ENCODE data around the gene GGACT.

The GGACT gene

DNA sequence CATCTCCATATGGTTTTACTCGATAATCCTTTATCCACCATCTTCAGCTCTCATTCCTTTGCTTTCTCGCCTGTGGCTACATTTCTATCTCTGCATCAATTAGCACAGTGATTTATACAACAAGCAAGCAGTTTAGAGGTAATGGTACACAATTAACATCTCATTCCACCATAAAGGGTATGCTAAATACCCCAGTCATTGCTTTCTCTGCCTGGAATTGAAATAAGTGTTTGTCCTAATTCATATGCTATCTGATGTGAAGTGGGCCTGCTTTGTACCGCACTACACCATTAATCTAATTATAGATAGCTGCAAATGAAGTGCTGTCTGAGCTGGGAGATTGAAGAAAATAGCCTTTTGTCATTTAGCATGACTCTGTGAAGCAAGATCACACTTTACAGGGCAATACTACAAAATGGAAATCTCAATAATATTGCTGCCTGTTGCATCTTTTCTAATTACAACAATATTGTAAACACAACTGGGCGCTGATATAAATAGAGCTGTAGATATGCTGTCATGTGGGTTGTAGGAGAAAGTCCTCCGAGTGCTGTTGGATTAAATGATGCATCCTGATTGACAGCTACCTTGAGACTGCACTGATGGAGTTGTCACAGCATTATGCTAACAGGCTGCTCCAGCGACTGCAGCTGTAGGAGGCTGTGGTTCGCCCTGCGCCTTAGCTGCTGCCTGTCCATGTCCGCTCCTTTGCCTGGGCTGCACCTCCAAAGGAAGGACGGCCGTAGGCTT lies 78.2 kb downstream of the GGACT start:
- peak; percentile 77 for DNase-seq

DNA sequence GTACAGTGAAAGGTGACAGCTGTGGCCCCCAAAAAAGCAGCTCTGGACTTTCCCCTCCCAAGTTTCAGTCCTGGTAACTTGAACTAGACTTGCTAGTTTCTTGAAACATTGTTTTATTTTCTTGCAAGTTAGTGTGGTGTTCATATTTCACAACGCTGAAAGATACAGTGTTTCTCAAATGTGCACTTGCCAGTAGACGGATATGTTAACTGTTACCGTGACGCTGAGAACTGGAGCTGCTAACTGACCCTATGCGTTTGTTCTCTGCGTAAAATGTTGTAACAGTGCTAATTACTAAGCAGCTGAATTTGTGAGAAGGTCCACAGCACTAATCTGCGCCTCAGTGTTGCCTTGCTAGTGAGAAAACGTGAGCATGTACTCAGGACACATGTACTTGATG lies 79.6 kb downstream of the GGACT start:
- no peak for DNase-seq

DNA sequence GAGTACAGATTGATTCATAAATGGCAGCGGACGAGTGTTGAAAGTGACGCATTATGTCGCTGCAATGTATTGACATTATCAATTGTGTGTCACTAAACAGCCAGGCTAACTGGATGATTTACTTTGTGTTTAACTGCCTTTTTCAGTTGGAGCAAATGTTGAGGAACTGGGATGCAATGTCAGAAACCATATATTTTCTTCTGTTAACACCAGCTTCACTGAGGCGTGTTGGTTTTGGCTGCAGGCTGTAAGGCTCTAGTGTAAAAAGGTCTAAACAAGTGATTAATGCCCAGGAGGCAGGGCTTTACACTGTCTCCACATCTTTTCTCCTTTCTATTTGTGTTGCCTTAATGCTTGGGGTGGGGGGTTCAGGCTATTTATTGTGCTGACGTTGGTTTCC lies 80.1 kb downstream of the GGACT start:
- no peak for DNase-seq

DNA sequence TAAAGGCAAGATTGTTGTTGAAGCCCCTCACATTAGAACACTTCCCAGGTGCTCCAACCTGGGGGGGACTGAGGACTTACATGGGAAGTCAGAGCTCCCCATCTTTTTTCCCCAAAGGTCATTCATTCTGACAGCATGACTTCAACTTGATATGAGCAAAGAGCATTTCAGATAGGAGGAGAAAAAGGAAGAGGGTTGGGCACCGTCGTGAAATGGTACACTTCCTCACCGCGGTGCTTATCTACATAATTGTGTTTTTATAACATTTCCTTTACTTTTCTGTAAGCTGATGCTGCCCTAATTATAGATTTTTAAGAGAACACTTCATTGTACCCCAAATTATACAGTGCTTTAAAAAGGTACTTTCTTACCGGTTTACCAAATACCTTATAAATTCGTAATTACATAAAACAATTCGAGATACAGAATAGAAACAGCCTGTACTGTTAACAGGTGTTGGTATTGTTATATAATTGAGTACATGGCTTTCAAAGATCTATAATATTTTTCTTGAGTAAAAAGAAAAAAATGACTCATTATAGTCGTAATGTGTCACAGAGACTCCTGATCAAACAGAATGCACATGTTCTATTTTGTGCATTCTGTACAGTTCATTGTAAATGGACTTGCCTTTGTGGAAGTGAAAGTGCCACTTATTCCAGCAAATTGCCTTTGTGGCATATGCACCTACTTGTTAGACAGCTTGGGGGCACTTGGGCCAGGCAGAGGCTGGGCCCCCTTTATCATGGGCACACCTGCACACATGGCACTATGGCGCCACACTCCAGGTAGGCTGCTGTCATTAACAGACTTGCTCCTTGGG lies 81.8 kb downstream of the GGACT start:
- peak; percentile 52 for DNase-seq

DNA sequence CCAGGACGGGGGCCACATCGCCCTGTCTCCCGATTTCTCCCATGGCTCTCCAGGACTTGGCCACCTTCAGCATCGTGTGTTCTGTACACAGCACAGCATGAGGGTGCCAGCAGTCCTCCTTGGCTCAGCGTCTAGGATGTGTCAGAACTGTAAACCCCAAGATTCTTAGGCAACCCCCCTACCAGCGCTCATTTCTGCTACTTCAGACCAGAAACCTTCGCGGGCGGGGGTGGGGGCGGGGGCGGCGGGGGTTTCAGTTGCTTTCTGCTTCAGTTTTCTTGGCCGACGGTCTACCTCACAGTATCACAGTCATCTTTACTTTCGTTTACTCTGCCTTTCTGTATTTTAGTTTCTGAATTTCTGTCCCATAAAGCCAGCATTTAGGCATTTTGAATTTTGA lies 82.4 kb downstream of the GGACT start:
- no peak for DNase-seq

DNA sequence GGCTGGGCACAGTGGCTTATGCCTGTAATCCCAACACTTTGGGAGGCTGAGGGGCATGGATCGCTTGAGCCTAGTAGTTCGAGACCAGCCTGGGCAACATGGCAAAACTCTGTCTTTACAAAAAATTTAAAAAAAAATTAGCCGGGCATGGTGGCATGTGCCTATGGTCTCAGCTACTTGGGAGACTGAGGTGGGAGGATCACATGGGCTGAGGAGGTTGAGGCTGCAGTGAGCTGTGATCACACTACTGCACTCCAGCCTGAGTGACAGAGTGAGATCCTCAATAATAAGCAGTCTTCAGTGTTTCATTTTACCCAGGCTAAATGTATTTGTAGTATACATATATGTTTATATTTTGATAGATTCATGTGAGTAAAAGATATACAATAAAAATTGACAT lies 85.0 kb downstream of the GGACT start:
- no peak for DNase-seq

DNA sequence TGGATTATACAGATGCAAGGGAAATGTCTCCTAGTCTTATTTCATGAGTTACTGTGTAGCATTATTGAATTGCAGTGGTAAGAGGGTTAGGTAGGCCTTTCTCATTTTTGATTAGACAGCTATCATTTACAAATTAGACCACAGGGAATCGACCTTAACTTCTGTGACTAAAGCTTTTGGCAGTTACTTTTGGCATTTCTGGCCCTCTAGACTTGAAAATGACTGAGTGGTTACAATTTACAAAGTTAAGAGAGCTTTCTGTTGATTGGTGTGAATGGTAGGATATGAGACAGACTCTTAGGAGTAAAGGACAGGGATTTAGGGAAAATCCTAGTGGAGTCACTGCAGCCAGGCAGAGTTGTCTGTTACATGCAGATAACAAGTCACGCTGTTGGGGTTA lies 86.1 kb downstream of the GGACT start:
- DNase-seq, result no peak

DNA sequence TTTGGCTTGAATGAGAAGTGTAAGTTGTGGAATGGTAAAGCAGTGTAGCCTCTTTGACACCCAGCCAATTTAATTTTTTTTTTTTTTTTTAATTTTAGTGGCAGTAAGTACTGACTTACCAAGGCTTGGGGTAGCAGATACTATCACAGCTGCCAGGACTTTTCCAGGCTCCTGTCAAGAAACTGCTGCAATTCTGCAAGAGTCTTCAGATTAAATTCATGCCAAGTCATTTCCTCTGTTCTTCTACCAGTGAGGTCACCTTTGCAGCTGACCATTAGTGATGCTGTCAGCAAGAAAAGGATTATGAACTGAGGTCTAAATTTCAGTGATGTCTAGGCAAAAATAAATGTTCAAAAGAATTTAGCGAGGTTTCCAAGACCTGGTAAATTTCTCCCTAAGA lies 91.2 kb downstream of the GGACT start:
- no peak for DNase-seq

DNA sequence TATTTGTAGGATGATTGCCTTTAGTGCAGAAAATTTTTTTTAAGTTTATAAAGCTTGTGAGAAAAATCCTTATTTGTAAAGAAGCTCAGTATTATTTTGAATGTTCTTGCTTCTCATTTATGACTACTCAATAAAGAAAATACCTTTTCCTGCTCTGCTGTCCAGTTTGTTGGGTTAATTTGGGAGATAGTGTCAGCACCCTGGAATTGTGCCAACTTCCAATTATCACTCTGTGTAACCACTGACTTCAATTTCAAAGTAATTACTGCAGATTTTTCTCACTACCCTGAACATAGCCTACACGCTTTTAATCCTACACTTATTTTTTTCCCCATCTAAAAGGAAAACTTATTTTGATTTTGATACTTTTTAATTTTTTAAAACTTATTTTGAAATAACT lies 93.1 kb downstream of the GGACT start:
- peak; percentile 60 for DNase-seq

DNA sequence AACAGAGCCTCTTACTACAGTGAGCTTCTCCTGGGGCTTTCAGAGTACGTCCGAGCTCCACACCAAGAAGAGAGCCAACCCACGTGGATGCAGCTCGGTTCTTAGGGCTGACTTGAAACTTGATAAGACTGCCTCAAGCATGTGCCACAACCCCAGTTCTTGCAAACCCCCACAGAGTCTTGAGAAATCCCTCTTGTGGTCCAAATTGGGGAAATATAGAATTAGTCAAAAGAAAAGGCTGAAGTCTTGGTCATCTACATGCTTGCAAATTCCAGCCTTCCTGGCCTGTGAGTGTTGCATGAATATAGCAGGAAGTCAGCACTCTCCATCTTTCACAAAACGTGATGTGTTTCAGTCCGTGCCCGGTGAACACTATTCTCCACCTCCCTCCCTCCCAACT lies 95.2 kb downstream of the GGACT start:
- DNase-seq, result no peak

DNA sequence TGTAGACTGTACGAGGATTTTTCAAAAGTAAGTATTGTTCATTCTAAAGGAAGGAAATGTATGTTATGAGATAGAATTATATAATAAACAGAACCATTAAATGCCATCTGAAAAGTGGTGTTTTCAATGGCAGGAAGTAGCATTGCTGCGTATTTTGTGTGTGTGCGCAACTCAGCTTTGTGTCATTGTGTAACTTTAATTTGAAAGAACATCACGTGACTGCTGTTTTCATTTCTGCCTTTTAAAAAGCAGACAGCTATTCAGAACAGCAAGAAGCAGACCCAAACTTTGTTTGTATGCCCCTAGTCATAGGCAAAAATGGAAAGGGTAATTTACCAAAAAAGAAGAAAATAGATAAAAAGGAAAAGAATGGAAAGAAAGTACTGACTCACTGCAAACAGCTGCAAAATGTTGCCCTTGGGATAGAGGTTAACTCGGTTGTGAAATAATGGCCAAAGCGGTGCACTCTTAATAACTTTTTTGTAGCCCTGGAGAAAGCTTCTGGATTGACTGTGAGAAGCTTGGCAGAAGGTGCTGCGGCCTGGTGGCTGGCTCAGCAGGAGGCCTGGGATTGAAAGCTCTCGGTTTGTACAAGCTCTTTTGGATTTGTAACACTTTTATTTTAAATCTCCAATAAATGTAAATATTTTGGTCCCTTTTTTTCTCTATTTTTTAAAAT lies 97.3 kb downstream of the GGACT start:
- no peak for DNase-seq

DNA sequence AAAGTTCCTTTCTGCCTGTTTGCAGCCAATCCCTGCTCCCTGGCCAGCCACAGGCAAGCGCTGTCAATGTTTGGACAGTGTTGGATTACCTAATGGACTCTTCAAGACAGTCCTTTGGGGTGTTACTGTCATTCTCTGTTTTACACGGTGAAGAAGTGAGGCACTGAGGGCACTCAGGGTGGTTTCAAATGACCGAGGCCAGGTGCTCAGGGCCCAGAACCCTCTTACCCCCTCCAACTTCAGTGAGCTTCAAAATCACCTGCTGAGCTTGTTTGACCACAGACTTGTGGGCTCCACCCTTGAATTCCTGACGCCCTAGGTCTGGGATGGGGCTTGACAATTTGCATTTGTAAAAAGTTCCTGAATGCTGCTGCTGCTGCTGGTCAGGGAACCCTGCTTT lies 97.9 kb downstream of the GGACT start:
- peak; percentile 65 for DNase-seq

DNA sequence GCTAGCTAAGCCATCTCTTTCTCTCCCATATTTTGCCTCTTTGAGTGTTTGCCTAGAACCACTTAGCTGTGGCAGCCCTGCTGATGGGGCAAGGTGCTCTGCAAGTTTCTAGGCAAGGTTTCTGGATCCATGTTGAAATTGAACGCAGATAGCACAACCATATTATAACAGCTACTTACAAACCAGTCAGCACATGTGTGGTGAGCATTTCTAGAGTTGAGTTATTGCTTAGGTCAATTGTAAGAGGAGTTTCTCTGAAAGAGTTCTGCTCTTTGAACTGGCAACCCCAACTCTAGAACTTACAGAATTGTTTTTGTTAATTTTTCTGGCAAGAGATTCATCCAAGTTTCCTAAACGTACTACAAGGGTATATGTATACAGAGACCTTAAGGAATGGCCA lies 103.3 kb downstream of the GGACT start:
- DNase-seq, result no peak

DNA sequence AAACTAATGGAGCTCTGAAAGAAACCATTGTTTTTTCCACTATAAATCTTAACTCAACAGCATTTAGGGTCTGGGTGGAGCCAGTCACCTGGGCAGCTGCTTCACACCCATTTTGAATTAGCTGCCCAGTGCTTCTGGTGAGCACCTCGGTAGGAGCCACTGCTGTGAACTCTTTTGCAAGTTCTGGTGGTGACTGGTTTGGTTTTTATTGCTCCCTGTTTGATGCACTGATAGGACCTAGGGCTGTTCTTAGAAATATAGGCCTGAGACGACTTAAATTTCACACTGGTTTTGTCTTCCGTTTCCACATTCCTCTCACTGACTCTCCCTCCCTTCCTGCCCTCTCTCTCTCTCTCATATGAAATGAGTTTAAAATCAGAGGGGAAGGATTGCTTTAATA lies 103.9 kb downstream of the GGACT start:
- DNase-seq, result no peak

DNA sequence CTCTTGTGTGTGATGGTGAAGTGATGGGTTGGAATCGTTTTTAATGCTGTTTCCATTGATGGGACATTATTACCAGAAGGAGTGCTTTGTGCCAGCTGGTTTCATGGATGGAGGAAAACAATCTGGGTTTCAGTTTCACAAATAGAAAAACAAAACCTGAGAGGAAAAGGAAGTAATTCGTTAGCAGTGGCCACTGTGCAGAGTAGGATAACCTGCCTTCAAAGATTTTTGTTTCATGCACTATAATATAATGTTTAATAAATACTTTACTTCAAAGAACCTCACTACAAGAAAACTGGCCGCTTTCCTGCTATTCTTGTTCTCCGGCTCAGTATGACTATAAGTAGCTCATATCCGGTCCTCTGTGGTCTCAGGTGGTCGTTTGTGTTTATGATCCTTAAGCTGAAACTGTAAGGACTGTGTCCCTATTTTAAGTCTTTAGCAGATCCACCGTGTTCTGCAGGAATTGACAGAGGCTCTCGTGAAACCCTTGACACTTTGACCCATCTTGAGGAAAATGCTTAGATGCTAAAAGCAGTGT lies 104.7 kb downstream of the GGACT start:
- DNase-seq, result no peak

DNA sequence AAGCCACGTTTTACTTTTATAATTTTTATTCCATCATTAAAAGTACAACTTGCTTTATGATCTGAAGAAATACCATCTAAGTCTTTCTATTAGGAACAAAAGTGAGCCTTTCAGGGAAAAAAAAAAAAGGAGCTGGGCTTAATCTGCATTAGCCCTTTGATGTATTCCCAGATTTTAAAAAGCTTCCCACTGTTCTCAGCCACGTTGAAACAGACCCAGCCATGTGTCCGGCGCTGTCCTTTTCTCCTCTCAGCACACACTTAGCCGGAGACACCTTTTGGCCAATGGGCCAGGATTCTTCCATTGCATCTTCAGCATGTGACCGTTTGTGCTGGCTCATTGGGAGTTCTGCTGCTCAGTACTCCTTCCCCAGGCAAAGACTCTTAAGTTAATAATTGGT lies 105.5 kb downstream of the GGACT start:
- no peak for DNase-seq

DNA sequence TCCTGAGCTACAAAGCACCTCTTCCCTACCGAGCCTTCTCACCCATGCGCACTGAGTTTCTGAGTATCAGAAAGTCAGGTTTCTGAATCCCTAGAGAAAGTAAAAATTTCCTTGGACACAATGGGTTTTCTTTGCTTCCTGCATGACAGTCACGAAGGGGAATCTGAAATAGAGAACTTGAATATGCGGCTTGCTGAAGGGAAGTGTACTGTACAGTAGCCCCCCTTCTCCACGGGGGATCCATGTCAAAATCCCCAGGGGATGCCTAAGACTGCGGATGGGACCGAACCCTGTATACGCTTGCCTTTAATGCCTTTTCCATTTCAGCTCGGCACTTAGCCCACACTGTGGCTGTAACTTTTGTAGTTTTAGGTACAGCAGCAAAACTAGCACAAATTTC lies 107.9 kb downstream of the GGACT start:
- no peak for DNase-seq
